Transverse colon (tissue), 4 donors: Measurements from ENCODE around the gene FKBP2.

Experiments
- CTCF ChIP-seq, 5 experiments: fragments of 200-600 bp in 3 of 5; fragments of 450-650 bp in 2 of 5; sonication (generic) in 3 of 5; IDR thresholded peaks; 1 replicate in 2 of 5; 2 replicates in 3 of 5; pipeline ENCODE4 v1.5.1; 2016 to 2017; ENCODE audit warnings: antibody characterized with exemption in 5 of 5, inconsistent platforms in 3 of 5, mild to moderate bottlenecking in 2 of 5, moderate library complexity in 1 of 5
- EP300 ChIP-seq: sonication (generic); formaldehyde crosslinking; IDR thresholded peaks from one replicate; pipeline ENCODE4 v1.6.1; 2017; ENCODE audit warnings: antibody characterized with exemption, low read depth
- POLR2A ChIP-seq: fragments of 450-650 bp; IDR thresholded peaks from one replicate; pipeline ENCODE4 v1.6.1; 2016; ENCODE audit warnings: antibody characterized with exemption, mild to moderate bottlenecking, moderate library complexity
- POLR2AphosphoS5 ChIP-seq, 3 donors: sonication (generic); formaldehyde crosslinking; IDR thresholded peaks; one replicate each; pipeline ENCODE4 v1.6.1; 2016; ENCODE audit warnings: antibody characterized with exemption in 3 of 3

DNA sequence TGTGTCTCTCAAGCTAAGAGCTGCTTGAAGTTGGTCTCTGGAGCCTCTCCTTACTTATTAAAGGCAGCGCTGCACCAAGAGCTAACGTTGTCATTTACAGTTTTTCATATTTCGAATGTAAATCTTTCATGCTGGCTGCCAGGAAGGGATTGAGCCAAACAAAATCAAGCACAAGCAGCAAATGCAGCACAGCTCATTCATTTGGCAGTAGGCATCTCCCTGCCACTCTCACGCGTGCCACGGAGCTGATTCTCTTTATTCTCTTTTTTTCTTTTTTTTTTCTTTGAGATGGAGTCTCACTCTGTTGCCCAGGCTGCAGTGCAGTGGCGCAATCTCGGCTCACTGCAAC, 8.0 kb upstream of the FKBP2 start:
- TF ChIP-seq POLR2A (no peak), EP300 (no peak), POLR2AphosphoS5 (IDR thresholded peaks at IDR 0.05) (no peak), CTCF (IDR thresholded peaks at IDR 0.05) (no peak)
